HFF-Myc (cell line): ENCODE data around the gene ARL9.

ENCODE experiments used
- DNase-seq: peaks from one replicate; pipeline ENCODE4 v3.0.0-alpha.2; 2011; ENCODE audit warnings: low read depth; ENCODE audit errors: extremely low read depth
- H3K4me3 ChIP-seq: replicated peaks from 2 replicates; pipeline ENCODE4 v1.5.1; 2011; ENCODE audit warnings: low read depth, mild to moderate bottlenecking, control low read depth, low read length
- CTCF ChIP-seq: IDR thresholded peaks from 2 replicates; pipeline ENCODE4 v1.5.1; 2012; ENCODE audit warnings: mild to moderate bottlenecking, low read depth, low read length, control low read depth; ENCODE audit errors: missing control alignments

Gene ARL9

GRCh38 chr4:56480691-56481090, 24.9 kb upstream of the ARL9 start:
- no peak overlapping the region for H3K4me3 ChIP-seq
- DNase-seq, result no peak
- no peak for TF ChIP-seq CTCF

GRCh38 chr4:56496241-56496640, 9.3 kb upstream of the ARL9 start:
- no peak overlapping the region for H3K4me3 ChIP-seq
- TF ChIP-seq CTCF, result no peak
- no peak for DNase-seq

- DNase-seq, result no peak
- no peak overlapping the region for H3K4me3 ChIP-seq
- no peak for TF ChIP-seq CTCF
These were observed 5.5 kb downstream of the ARL9 start for GRCh38 chr4:56511098-56511497.

GRCh38 chr4:56512166-56512565, 6.6 kb downstream of the ARL9 start:
- no peak overlapping the region for H3K4me3 ChIP-seq
- no peak for DNase-seq
- no peak for TF ChIP-seq CTCF

GRCh38 chr4:56513517-56513916, 7.9 kb downstream of the ARL9 start:
- DNase-seq, result no peak
- no peak overlapping the region for H3K4me3 ChIP-seq
- no peak for TF ChIP-seq CTCF

DNA sequence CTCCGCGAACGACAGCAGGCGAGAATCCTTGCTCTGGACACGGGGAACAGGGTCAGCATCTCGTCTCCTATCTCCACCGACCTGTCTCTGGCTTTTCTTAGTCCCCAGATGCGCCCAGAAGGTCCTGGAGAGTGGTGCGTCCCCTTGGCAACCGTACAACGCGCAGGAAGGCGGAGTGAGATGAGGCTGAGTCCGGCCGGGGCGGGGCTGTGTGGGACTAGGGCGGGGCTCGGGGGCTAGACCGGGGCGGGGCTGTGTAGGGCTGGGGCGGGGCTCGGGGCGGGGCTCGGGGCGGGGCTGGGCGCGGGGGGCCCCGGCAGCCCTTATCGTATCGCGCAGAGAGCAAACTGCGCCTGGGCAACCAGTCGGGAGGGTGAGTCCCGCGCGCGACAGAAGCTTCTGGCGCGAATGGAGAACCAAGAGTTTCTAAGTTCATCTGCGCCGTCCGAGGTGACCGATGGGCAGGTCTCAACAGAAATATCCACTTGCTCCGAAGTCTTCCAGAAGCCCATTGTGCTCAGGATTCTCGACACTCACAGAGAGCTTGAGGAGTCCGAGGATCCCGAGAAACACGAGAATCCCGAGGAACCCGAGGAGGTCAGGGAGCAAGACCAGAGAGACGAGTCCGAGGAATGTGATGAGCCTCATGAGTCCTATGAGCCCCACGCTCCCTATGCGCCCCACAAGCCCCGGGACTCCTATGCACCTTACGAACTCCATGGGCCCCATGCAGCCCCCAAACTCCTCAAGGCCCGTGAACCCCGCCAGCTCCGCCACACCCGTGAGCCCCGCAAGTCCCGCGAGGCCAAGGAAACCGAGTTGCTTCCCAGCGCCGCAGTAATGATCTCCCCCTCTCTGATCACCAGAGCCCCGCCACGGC, 24.9 kb downstream of the ARL9 start:
- no peak for TF ChIP-seq CTCF
- peak; percentile 59 for DNase-seq
- H3K4me3 ChIP-seq, result peak overlapping the region; percentile 54

- DNase-seq, result no peak
- no peak for TF ChIP-seq CTCF
- peak overlapping the region; percentile 54 for H3K4me3 ChIP-seq
These were observed 25.7 kb downstream of the ARL9 start for GRCh38 chr4:56531149-56531770.
